Keratinocyte (primary cell): Measurements from ENCODE around the gene RARA. TPM values are rescaled to one million over a fixed set of nuclear protein-coding genes. Genes with fewer than 3 reads are reported as not detected.
"Not testable (repeated sequence)": the region's sequence is repeated elsewhere in the genome, so short reads cannot be mapped to it uniquely, and the experiment has no call there.

ENCODE experiments used
- DNase-seq: peaks from one replicate; pipeline ENCODE4 v3.0.0-alpha.2; 2011; ENCODE audit warnings: low read depth, missing footprints, low spot score
- FAIRE-seq: peaks from 2 replicates; lab custom pipeline; 2011; peaks lifted over from hg19 to GRCh38; lab: Jason Lieb, UNC
- H2AFZ ChIP-seq: 2 replicates; pipeline ENCODE4 v1.6.0; 2012; ENCODE audit warnings: low read length, control low read depth, inconsistent platforms; ENCODE audit not compliant: control insufficient read depth
- H3K27ac ChIP-seq: 2 replicates; pipeline ENCODE4 v1.5.1; 2011; ENCODE audit warnings: low read length; ENCODE audit not compliant: control insufficient read depth, insufficient read depth
- H3K27me3 ChIP-seq: 3 replicates; pipeline ENCODE4 v1.6.0; 2011; ENCODE audit warnings: low read length; ENCODE audit not compliant: control insufficient read depth, insufficient read depth; ENCODE audit errors: extremely low read depth
- H3K36me3 ChIP-seq, 2 experiments: 2 replicates in 1 of 2; 3 replicates in 1 of 2; pipeline ENCODE4 v1.5.1; 2011; ENCODE audit warnings: low read length in 2 of 2, mild to moderate bottlenecking in 1 of 2; ENCODE audit not compliant: control insufficient read depth in 2 of 2, insufficient read depth in 2 of 2; ENCODE audit errors: extremely low read depth in 1 of 2
- H3K4me1 ChIP-seq: 3 replicates; pipeline ENCODE4 v1.5.1; 2011; ENCODE audit warnings: low read length; ENCODE audit not compliant: control insufficient read depth, insufficient read depth; ENCODE audit errors: extremely low read depth
- H3K4me2 ChIP-seq: 3 replicates; pipeline ENCODE4 v1.6.0; 2011; ENCODE audit warnings: low read depth, low read length; ENCODE audit not compliant: control insufficient read depth, insufficient read depth; ENCODE audit errors: extremely low read depth
- H3K4me3 ChIP-seq, 3 experiments: fragments of 200-600 bp in 1 of 3; sonication (generic) in 1 of 3; 2 replicates in 2 of 3; 3 replicates in 1 of 3; pipeline ENCODE4 v1.5.1; 2011 to 2016; ENCODE audit warnings: low read length in 3 of 3, mild to moderate bottlenecking in 3 of 3, control low read depth in 2 of 3, inconsistent platforms in 1 of 3, low read depth in 1 of 3, mixed read lengths in 1 of 3, mixed run types in 1 of 3, moderate library complexity in 1 of 3; ENCODE audit not compliant: control insufficient read depth in 2 of 3, insufficient read depth in 2 of 3; ENCODE audit errors: extremely low read depth in 1 of 3
- H3K79me2 ChIP-seq: 2 replicates; pipeline ENCODE4 v1.6.0; 2012; ENCODE audit warnings: low read length; ENCODE audit not compliant: control insufficient read depth, insufficient read depth
- H3K9ac ChIP-seq: 3 replicates; pipeline ENCODE4 v1.6.0; 2011; ENCODE audit warnings: low read length; ENCODE audit not compliant: control insufficient read depth, insufficient read depth; ENCODE audit errors: extremely low read depth
- H3K9me1 ChIP-seq: 3 replicates; pipeline ENCODE4 v1.6.0; 2011; ENCODE audit warnings: low read length; ENCODE audit not compliant: control insufficient read depth, insufficient read depth; ENCODE audit errors: extremely low read depth
- H3K9me3 ChIP-seq: 2 replicates; pipeline ENCODE4 v1.5.1; 2012; ENCODE audit warnings: low read depth, low read length; ENCODE audit not compliant: control insufficient read depth
- H4K20me1 ChIP-seq: 3 replicates; pipeline ENCODE4 v1.6.0; 2011; ENCODE audit warnings: low read length; ENCODE audit not compliant: control insufficient read depth, insufficient read depth; ENCODE audit errors: extremely low read depth
- CTCF ChIP-seq, 3 experiments: IDR thresholded peaks in 1 of 3; conservative IDR thresholded peaks in 1 of 3; optimal IDR thresholded peaks in 1 of 3; 2 replicates in 2 of 3; 3 replicates in 1 of 3; pipeline versions ENCODE3 to v1.5.1; 2011; ENCODE audit warnings: low read length in 3 of 3, mild to moderate bottlenecking in 3 of 3, moderate library complexity in 2 of 3, control low read depth in 1 of 3, inconsistent platforms in 1 of 3; ENCODE audit not compliant: insufficient read depth in 2 of 3; ENCODE audit errors: extremely low read depth in 1 of 3
- EZH2 ChIP-seq: IDR thresholded peaks from one replicate; pipeline ENCODE4 v1.6.1; 2012; ENCODE audit warnings: inconsistent platforms, mild to moderate bottlenecking, low read length, moderate library complexity
- dilution Hi-C: fragments of 300-500 bp; cut with MboI; formaldehyde crosslinking; loops from one replicate; pipeline ENCODE4 v1.7.0; 2020; ENCODE audit warnings: low sequenced_read_pairs; ENCODE audit not compliant: extremely low pct_ligation_motif_present
- polyA plus RNA-seq, 5 experiments: library from polyadenylated mRNA; depleted of rRNA in 3 of 5; stranded (reverse) in 3 of 5; stranded (forward) in 1 of 5; unstranded in 1 of 5; fragments of >200 nt; gene quantifications; 1 replicate in 1 of 5; 2 replicates in 3 of 5; 3 replicates in 1 of 5; pipeline versions ENCODE4 v1.2.1 to v1.2.3, GENCODE V29; 2011 to 2012; ENCODE audit warnings: missing spikeins in 2 of 5, low read depth in 1 of 5, low replicate concordance in 1 of 5

The RARA gene
- polyA plus RNA-seq, 1 donor (not counting 4 experiments of a cell fraction or from before 2014, with no cell fraction given): 3.8 TPM

- no peaks in the 10 kb centered on the region for H4K20me1 ChIP-seq
- no peaks in the 10 kb centered on the region for H3K27me3 ChIP-seq
- H3K4me3 ChIP-seq: no peak overlapping the region
- H3K4me1 ChIP-seq: no peaks in the 10 kb centered on the region
- H3K79me2 ChIP-seq: no peaks in the 10 kb centered on the region
- no peaks in the 10 kb centered on the region for H3K9me1 ChIP-seq
- H3K9me3 ChIP-seq: no peaks in the 10 kb centered on the region
- no peak overlapping the region for H3K9ac ChIP-seq
- dilution Hi-C loops: no loop called here
- H3K36me3 ChIP-seq: no peaks in the 10 kb centered on the region
- no peak for TF ChIP-seq EZH2
- no peak for TF ChIP-seq CTCF (optimal IDR thresholded peaks at IDR 0.05 in 1 of 3, IDR thresholded peaks at IDR 0.05 in 1 of 3, conservative IDR thresholded peaks at IDR 0.05 in 1 of 3; ENCODE audit: extremely low read depth in 1 of 3, insufficient read depth in 2 of 3, low read length in 3 of 3)
- H3K4me2 ChIP-seq: no peak overlapping the region
- no peak for FAIRE-seq
- H2AFZ ChIP-seq: no peak overlapping the region
- DNase-seq: no peak
- no peak overlapping the region for H3K27ac ChIP-seq
Observed at GRCh38 chr17:40382251-40382650, 73.3 kb downstream of the RARA start.

- H3K27ac ChIP-seq, H4K20me1 ChIP-seq, H3K79me2 ChIP-seq, H3K27me3 ChIP-seq, dilution Hi-C loops, H3K9me3 ChIP-seq, FAIRE-seq, H2AFZ ChIP-seq, DNase-seq, H3K4me2 ChIP-seq, H3K9me1 ChIP-seq, H3K9ac ChIP-seq, H3K4me3 ChIP-seq, H3K4me1 ChIP-seq: not testable (repeated sequence)
- H3K36me3 ChIP-seq: peaks cover 0 to 25% of the 10 kb centered on the region in 2 experiments
Observed at GRCh38 chr17:40386555-40386954, 77.6 kb downstream of the RARA start.

GRCh38 chr17:40399185-40399584 is 90.2 kb downstream of the RARA start:
- H3K9ac ChIP-seq: no peak overlapping the region
- H3K36me3 ChIP-seq: peaks cover 0 to 16% of the 10 kb centered on the region in 2 experiments
- no peak overlapping the region for H3K4me2 ChIP-seq
- dilution Hi-C loops: no loop called here
- H3K27ac ChIP-seq: no peak overlapping the region
- TF ChIP-seq EZH2 (no peak), CTCF (optimal IDR thresholded peaks at IDR 0.05 in 1 of 3, IDR thresholded peaks at IDR 0.05 in 1 of 3, conservative IDR thresholded peaks at IDR 0.05 in 1 of 3; ENCODE audit: extremely low read depth in 1 of 3, insufficient read depth in 2 of 3, low read length in 3 of 3) (peak in 2 of 3 experiments; percentile 40 to 47)
- no peaks in the 10 kb centered on the region for H3K79me2 ChIP-seq
- H3K9me1 ChIP-seq: no peaks in the 10 kb centered on the region
- no peaks in the 10 kb centered on the region for H3K9me3 ChIP-seq
- no peak overlapping the region for H2AFZ ChIP-seq
- DNase-seq: no peak
- no peak for FAIRE-seq
- H3K4me3 ChIP-seq: no peak overlapping the region
- no peaks in the 10 kb centered on the region for H3K4me1 ChIP-seq
- no peaks in the 10 kb centered on the region for H4K20me1 ChIP-seq
- no peaks in the 10 kb centered on the region for H3K27me3 ChIP-seq
